ENCODE data around the gene IL10. TPM values are rescaled to one million over a fixed set of nuclear protein-coding genes. Genes with fewer than 3 reads are reported as not detected.

The IL10 gene
- total RNA-seq, 1 donor from 2014 or later: not detected

GRCh38 chr1:206799311-206799710 lies 27.0 kb upstream of the IL10 start:
- no peaks in the 10 kb centered on the region for H3K36me3 Mint-ChIP-seq (ENCODE audit: unreplicated experiment)
- TF ChIP-seq CTCF (IDR thresholded peaks at IDR 0.05): no peak
- H3K9me3 Mint-ChIP-seq (ENCODE audit: unreplicated experiment): no peaks in the 10 kb centered on the region
- DNase-seq (ENCODE audit: extremely low spot score, unreplicated experiment): no peak
- H3K27me3 Mint-ChIP-seq (ENCODE audit: unreplicated experiment): peaks cover 16% of the 10 kb centered on the region
- H3K4me3 Mint-ChIP-seq (ENCODE audit: unreplicated experiment): no peak overlapping the region
- H3K4me1 Mint-ChIP-seq (ENCODE audit: unreplicated experiment): no peaks in the 10 kb centered on the region
- no peak overlapping the region for H3K27ac Mint-ChIP-seq (ENCODE audit: unreplicated experiment)

- no peak overlapping the region for H3K27ac Mint-ChIP-seq (ENCODE audit: unreplicated experiment)
- no peaks in the 10 kb centered on the region for H3K4me1 Mint-ChIP-seq (ENCODE audit: unreplicated experiment)
- peak; percentile 0 for TF ChIP-seq CTCF (IDR thresholded peaks at IDR 0.05)
- no peak overlapping the region for H3K4me3 Mint-ChIP-seq (ENCODE audit: unreplicated experiment)
- no peaks in the 10 kb centered on the region for H3K36me3 Mint-ChIP-seq (ENCODE audit: unreplicated experiment)
- H3K27me3 Mint-ChIP-seq (ENCODE audit: unreplicated experiment): peaks cover 16% of the 10 kb centered on the region
- DNase-seq (ENCODE audit: extremely low spot score, unreplicated experiment): no peak
- H3K9me3 Mint-ChIP-seq (ENCODE audit: unreplicated experiment): no peaks in the 10 kb centered on the region
Measured at GRCh38 chr1:206798384-206798996, 26.2 kb upstream of the IL10 start.

- peak; percentile 36 for TF ChIP-seq CTCF (IDR thresholded peaks at IDR 0.05)
- Mint-ChIP-seq H3K9me3 (ENCODE audit: unreplicated experiment) (no peaks in the 10 kb centered on the region), H3K27me3 (ENCODE audit: unreplicated experiment) (peaks cover 16% of the 10 kb centered on the region), H3K27ac (ENCODE audit: unreplicated experiment) (no peak overlapping the region), H3K36me3 (ENCODE audit: unreplicated experiment) (no peaks in the 10 kb centered on the region), H3K4me3 (ENCODE audit: unreplicated experiment) (no peak overlapping the region), H3K4me1 (ENCODE audit: unreplicated experiment) (no peaks in the 10 kb centered on the region)
- no peak for DNase-seq (ENCODE audit: extremely low spot score, unreplicated experiment)
Measured at GRCh38 chr1:206797534-206798383, 25.5 kb upstream of the IL10 start.

- no peaks in the 10 kb centered on the region for H3K9me3 Mint-ChIP-seq (ENCODE audit: unreplicated experiment)
- no peaks in the 10 kb centered on the region for H3K36me3 Mint-ChIP-seq (ENCODE audit: unreplicated experiment)
- H3K4me3 Mint-ChIP-seq (ENCODE audit: unreplicated experiment): no peak overlapping the region
- peaks cover 13% of the 10 kb centered on the region for H3K27me3 Mint-ChIP-seq (ENCODE audit: unreplicated experiment)
- no peak overlapping the region for H3K27ac Mint-ChIP-seq (ENCODE audit: unreplicated experiment)
- no peak for TF ChIP-seq CTCF (IDR thresholded peaks at IDR 0.05)
- H3K4me1 Mint-ChIP-seq (ENCODE audit: unreplicated experiment): no peaks in the 10 kb centered on the region
- DNase-seq (ENCODE audit: extremely low spot score, unreplicated experiment): no peak
Measured at GRCh38 chr1:206796981-206797402, 24.7 kb upstream of the IL10 start.

GRCh38 chr1:206796116-206796515 lies 23.8 kb upstream of the IL10 start:
- Mint-ChIP-seq H3K4me1 (ENCODE audit: unreplicated experiment) (peaks cover 2% of the 10 kb centered on the region), H3K27me3 (ENCODE audit: unreplicated experiment) (peaks cover 8% of the 10 kb centered on the region), H3K36me3 (ENCODE audit: unreplicated experiment) (no peaks in the 10 kb centered on the region), H3K9me3 (ENCODE audit: unreplicated experiment) (no peaks in the 10 kb centered on the region), H3K4me3 (ENCODE audit: unreplicated experiment) (no peak overlapping the region), H3K27ac (ENCODE audit: unreplicated experiment) (no peak overlapping the region)
- no peak for TF ChIP-seq CTCF (IDR thresholded peaks at IDR 0.05)
- no peak for DNase-seq (ENCODE audit: extremely low spot score, unreplicated experiment)
